Hypothalamus (tissue), 51 donors: ENCODE measurements around the gene PLCB1.
A peak's percentile ranks its signal among the peaks of the same experiment; 100 is the strongest.
"Not testable (repeated sequence)": the region's sequence is repeated elsewhere in the genome, so short reads cannot be mapped to it uniquely, and the experiment has no call there.

Experiments used
- DNase-seq, 51 donors: peaks; one replicate each; lab custom pipeline; 2025; lab: John Stamatoyannopoulos, UW

The PLCB1 gene

DNA sequence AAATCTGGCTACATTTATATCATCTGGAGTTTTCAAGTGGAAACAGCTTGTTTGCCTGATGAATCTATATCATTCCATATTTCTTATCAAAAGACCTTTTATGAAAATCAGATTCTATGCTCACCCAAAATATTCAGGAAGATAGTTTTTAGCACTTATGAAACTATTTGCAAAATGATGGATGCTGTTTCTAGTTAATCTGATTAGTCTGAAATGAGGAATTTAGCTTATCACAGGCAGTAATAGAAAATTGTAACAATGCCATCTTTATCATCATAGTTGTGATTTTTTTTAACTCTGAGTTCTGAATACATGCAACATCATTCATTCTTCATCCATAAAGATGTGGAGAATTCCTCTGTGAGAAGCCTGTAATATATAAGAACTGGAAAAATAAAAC is 229.7 kb downstream of the PLCB1 start:
- DNase-seq = no peak

GRCh38 chr20:8362457-8362856 is 230.4 kb downstream of the PLCB1 start:
- no peak for DNase-seq

DNA sequence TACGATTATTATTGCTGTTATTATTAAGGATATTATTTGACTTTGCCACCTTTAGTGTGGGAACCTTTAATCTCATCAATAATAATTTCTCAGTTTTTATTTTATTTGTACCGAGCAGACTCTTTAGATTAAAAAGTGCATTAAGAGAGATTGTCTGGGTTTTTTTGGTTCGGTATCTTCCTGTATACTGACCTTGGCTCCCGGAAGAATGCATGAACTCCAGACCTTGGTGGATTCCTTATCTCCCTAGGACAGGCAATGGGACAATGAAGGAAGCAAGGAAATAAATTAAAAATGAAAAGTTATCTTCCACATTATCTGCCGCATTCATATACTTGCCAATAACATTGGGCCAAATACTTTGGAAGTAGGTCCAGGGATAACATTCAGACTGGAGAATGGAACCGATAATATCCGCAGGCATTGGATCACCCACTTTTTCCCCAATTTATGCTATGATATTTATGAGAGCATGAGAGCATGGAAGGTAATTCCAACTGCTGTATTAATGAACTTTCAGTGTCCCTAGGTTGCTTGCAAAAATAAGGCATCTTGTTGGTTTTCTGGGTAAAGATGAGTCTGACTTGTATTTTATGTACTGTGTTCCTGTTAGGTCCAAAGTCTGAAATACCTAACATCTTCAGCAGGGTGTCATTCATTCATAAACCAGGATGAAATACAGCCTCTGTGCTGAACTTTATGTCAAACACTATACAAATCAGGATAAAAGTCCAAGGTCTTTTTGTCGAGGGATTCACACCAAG is 232.1 kb downstream of the PLCB1 start:
- DNase-seq = no peak

- DNase-seq = no peak
Observed at GRCh38 chr20:8364734-8365078, 232.6 kb downstream of the PLCB1 start.

DNA sequence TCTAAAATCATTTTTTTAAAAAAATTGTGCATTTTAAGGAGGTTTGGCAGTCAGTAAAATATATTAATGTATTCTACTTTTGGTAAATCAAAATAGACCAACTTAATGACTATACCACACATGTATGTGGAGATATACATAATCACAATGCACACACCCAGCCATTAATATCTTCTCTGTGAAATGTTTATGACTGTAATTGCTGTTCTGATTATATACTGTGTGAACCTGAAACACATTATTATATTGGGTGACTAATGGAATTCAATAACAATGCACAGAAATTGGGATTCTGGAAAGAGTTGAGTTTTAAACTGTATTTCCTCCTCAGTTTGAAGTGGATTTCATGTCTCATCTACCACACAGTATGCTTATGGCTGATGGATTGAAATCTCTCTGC is 233.6 kb downstream of the PLCB1 start:
- no peak for DNase-seq

DNA sequence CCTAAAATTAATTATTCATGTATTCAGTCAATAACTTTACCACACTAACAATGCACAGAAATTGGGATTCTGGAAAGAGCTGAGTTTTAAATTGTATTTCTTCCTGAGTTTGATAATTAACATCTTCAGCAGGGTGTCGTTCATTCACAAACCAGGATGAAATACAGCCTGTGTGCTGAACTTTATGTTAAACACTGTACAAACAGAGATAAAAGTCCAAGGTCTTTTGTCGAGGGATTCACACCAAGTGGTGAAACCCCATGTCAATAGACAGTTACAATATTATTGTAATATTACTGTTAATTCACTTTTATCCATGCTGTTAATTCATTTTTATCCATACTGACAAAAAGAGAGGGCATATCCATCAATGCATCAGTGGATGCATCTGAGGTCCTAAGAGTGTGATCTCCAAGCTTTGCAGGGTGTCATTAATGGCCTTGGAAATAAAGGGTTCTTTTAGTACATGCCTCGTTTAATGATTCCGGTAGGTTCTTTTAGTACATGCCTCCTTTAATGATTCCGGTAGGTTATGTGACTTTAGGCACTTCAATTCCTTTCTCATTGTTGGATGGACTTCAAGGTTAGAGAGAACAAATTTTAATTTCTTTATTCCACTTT is 234.3 kb downstream of the PLCB1 start:
- no peak for DNase-seq

- DNase-seq = no peak
Observed at GRCh38 chr20:8367689-8368088, 235.6 kb downstream of the PLCB1 start.

GRCh38 chr20:8368670-8369069 is 236.6 kb downstream of the PLCB1 start:
- no peak for DNase-seq

GRCh38 chr20:8369311-8369710 is 237.2 kb downstream of the PLCB1 start:
- no peak for DNase-seq

- DNase-seq = no peak
Observed at GRCh38 chr20:8370774-8371173, 238.7 kb downstream of the PLCB1 start.

- DNase-seq = no peak
Observed at GRCh38 chr20:8372824-8373380, 240.8 kb downstream of the PLCB1 start.

DNA sequence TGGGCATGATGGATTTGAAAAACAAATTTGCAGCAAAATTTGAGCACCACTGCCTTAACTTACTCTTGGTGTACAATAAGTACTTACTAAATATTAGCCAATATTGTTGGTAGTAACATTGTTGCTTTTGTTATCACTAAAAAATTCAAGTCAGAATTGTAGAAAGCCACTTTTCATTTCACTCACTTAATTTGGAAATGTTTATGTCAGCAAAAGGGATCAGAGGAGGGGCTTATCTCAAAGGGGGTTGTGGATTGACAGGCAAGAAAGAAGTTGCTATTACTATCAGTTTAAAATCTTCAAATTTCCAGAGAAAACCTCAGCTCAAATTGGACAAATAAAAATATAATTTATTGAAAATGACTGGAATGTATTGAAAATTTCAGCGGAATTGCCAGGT is 241.5 kb downstream of the PLCB1 start:
- no peak for DNase-seq

GRCh38 chr20:8375898-8376297 is 243.8 kb downstream of the PLCB1 start:
- no peak for DNase-seq

DNA sequence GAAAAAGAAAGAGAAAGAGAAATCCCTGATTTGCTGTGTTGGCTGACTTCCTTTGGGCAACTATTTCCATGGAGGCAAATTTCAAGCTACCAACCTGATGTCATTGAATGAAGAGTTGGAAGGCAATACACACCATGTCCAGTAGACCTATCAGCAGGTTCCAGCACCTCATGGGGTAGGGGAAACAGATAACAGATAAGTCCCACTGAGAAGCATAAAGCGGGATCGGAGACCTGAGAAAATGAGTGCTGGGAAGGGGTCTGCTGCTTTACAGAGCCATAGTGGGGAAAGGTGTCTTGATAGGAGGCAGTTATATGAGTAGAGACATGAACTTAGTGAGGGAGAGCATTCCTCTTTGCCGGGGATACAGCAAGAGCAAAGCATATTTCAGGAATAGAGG is 244.9 kb downstream of the PLCB1 start:
- no peak for DNase-seq

DNA sequence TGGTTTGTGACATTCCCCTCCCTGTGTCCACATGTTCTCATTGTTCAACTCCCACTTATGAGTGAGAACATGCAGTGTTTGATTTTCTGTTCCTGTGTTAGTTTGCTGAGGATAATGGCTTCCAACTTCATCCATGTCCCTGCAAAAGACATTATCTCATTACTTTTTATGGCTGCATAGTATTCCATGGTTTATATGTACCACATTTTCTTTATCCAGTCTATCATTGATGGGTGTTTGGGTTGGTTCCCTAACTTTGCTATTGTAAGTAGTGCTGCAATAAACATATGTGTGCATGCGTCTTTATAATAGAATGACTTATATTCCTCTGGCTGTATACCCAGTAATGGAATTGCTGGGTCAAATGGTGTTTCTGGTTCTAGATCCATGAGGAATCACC is 247.1 kb downstream of the PLCB1 start:
- DNase-seq = not testable (repeated sequence)

DNA sequence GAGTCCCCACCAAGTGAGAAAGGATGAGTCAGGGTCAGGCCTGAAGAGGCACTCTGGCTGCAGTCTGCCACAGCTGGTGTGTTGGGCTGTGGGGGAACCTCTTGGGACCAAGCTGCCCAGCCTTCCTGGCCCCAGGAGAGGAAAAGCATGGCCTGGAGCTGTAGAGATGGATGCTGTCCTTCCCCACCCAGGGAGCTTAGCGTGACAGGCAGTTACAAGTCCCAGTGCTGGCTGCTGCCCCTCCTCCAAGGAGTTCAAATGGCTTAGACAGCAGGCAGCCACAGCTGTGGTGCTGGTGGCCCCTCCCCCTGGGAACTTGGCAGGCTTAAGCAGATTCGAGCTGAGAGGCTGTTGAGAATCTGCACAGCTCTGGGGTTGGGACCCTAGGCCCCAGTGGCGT is 253.2 kb downstream of the PLCB1 start:
- DNase-seq = peak in 17 of 51 donors; percentile 0 to 47 (median 14)

- DNase-seq = no peak
Observed at GRCh38 chr20:8386991-8387390, 254.9 kb downstream of the PLCB1 start.

GRCh38 chr20:8388141-8388540 is 256.1 kb downstream of the PLCB1 start:
- peak in 1 of 51 donors; percentile 9 for DNase-seq

- peak in 1 of 51 donors; percentile 26 for DNase-seq
Observed at GRCh38 chr20:8388707-8389106, 256.6 kb downstream of the PLCB1 start.

DNA sequence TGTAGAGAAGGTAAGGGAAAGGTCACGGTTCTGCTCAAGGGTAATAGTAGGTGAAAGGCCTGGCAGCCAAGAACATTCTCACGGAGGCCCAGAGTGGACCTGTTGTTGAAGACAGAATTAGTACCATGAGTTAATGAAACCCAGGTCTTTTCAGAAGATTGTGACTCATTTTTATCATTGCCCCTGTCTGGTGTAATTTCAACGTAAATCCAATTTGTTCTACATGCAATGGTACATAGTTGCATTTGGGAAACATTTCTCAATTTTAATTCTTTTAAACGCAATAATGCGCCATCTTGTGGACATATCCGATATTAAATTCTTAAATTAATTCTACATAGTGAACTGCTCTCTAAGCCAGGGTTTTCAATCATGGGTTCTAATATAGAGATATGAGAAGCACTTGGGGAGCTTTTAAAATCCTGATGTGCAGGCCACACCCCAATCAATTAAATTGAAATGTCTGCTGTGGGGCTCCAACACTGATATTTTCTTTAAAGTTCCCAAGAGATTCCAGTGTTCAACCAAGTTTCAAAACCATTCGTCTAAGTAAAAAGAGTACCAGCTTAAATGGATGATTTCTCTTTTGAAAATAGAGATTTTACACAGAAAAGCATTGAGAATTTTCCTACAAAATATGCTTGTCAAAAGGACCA is 257.4 kb downstream of the PLCB1 start:
- peak in 1 of 51 donors; percentile 50 for DNase-seq

DNA sequence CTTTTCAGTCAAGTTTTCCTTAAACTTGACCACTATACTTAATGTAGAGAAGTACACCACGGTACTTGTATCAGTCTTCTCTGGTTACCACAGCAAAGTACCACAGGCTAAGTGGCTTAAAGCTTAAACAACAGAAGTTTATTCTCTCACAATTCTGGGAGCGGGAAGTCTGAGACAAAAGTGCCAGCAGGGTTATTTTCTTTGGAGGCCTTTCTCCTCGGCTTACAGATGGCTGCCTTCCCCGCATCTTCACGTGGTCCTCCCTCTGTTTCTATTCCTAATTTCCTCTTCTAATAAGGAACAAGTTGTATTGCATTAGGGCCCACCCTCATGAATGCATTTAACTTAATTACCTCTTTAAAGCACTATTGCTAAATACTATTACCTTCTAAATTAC is 258.0 kb downstream of the PLCB1 start:
- DNase-seq = peak in 4 of 51 donors; percentile 2 to 9 (median 6)

- no peak for DNase-seq
Observed at GRCh38 chr20:8390500-8390899, 258.4 kb downstream of the PLCB1 start.
